B cell (primary cell): ENCODE data around the gene KCNQ1OT1. TPM values are rescaled to one million over a fixed set of nuclear protein-coding genes. Genes with fewer than 3 reads are reported as not detected.

ENCODE experiments used
- ATAC-seq: fragments of 200-7000 bp; cut with Tn5 transposase; one replicate; pipeline ENCODE4 v1.10.0; 2021; ENCODE audit warnings: low read depth, mild to moderate bottlenecking, moderate number of reproducible peaks, moderate library complexity
- CTCF ChIA-PET: fragments of 350-600 bp; sonication (Branson Sonifier 250); formaldehyde crosslinking; loops from one replicate; lab custom pipeline; 2021; ENCODE audit warnings: antibody characterized with exemption, inconsistent platforms; lab: Charles Lee
- POLR2A ChIA-PET: fragments of 350-600 bp; sonication (Branson Sonifier 250); formaldehyde crosslinking; loops from one replicate; lab custom pipeline; 2021; ENCODE audit warnings: antibody characterized with exemption; lab: Charles Lee
- DNase-seq: peaks from one replicate; pipeline ENCODE4 v3.0.0; 2013
- H2AFZ ChIP-seq: 2 replicates; pipeline ENCODE4 v1.6.1; 2012; ENCODE audit warnings: mild to moderate bottlenecking, low read depth, low read length; ENCODE audit not compliant: insufficient read depth, poor library complexity, severe bottlenecking
- H3K27ac ChIP-seq, 2 donors: 1 replicate in 1 of 2; 2 replicates in 1 of 2; pipeline ENCODE4 v1.5.1; 2012 to 2013; ENCODE audit warnings: low read length in 2 of 2, mild to moderate bottlenecking in 2 of 2, moderate library complexity in 1 of 2
- H3K27me3 ChIP-seq, 4 experiments: fragments of 200-600 bp in 1 of 4; sonication (generic) in 1 of 4; replicated peaks in 1 of 4; 1 replicate in 2 of 4; 2 replicates in 2 of 4; pipeline versions ENCODE4 v1.6.1 to v1.7.0; 2013 to 2016; ENCODE audit warnings: low read length in 3 of 4, mild to moderate bottlenecking in 2 of 4, mixed read lengths in 1 of 4, moderate library complexity in 1 of 4; ENCODE audit not compliant: insufficient read depth in 4 of 4, control insufficient read depth in 3 of 4; ENCODE audit errors: control extremely low read depth in 1 of 4
- H3K36me3 ChIP-seq, 2 experiments: replicated peaks in 1 of 2; 1 replicate in 1 of 2; 2 replicates in 1 of 2; pipeline versions ENCODE4 v1.6.1 to v1.7.1; 2013; ENCODE audit warnings: low read length in 1 of 2; ENCODE audit not compliant: insufficient read depth in 2 of 2, control insufficient read depth in 1 of 2; ENCODE audit errors: control extremely low read depth in 1 of 2, extremely low read depth in 1 of 2
- H3K4me1 ChIP-seq, 2 donors: fragments of 200-600 bp in 1 of 2; sonication (generic) in 1 of 2; 1 replicate in 1 of 2; 2 replicates in 1 of 2; pipeline versions ENCODE4 v1.5.1 to v1.6.1; 2013 to 2017; ENCODE audit warnings: low read length in 2 of 2; ENCODE audit not compliant: control insufficient read depth in 2 of 2, insufficient read depth in 2 of 2
- H3K4me2 ChIP-seq: replicated peaks from 2 replicates; pipeline ENCODE3; 2012; ENCODE audit warnings: mild to moderate bottlenecking, low read depth, low read length; ENCODE audit not compliant: poor library complexity, severe bottlenecking
- H3K4me3 ChIP-seq, 5 experiments: fragments of 200-600 bp in 1 of 5; sonication (generic) in 1 of 5; 1 replicate in 3 of 5; 2 replicates in 2 of 5; pipeline versions ENCODE4 v1.5.1 to v1.7.0; 2011 to 2016; ENCODE audit warnings: low read length in 4 of 5, mild to moderate bottlenecking in 4 of 5, low read depth in 2 of 5, control low read depth in 1 of 5, moderate library complexity in 1 of 5; ENCODE audit not compliant: insufficient read depth in 1 of 5; ENCODE audit errors: control extremely low read depth in 1 of 5, extremely low read depth in 1 of 5
- H3K79me2 ChIP-seq: fragments of 200-600 bp; sonication (generic); one replicate; pipeline ENCODE4 v1.6.0; 2016; ENCODE audit warnings: low read length; ENCODE audit not compliant: control insufficient read depth, insufficient read depth
- H3K9ac ChIP-seq: fragments of 200-600 bp; sonication (generic); 2 replicates; pipeline ENCODE4 v1.6.1; 2017; ENCODE audit warnings: mild to moderate bottlenecking, low read length, moderate library complexity
- H3K9me3 ChIP-seq, 3 donors: one replicate each; pipeline versions ENCODE4 v1.6.1 to v1.7.1; 2013; ENCODE audit warnings: low read length in 2 of 3; ENCODE audit not compliant: control insufficient read depth in 2 of 3, insufficient read depth in 1 of 3; ENCODE audit errors: control extremely low read depth in 1 of 3
- H4K20me1 ChIP-seq: 2 replicates; pipeline ENCODE4 v1.6.0; 2012; ENCODE audit warnings: mild to moderate bottlenecking, low read length; ENCODE audit not compliant: insufficient read depth, control insufficient read depth, poor library complexity, severe bottlenecking
- H3K27ac Mint-ChIP-seq: one replicate; pipeline ENCODE4 v1.8.0; 2021; ENCODE audit warnings: mixed read lengths
- H3K27me3 Mint-ChIP-seq: one replicate; pipeline ENCODE4 v1.8.0; 2021; ENCODE audit warnings: mixed read lengths
- H3K4me1 Mint-ChIP-seq: one replicate; pipeline ENCODE4 v1.8.0; 2021; ENCODE audit warnings: mixed read lengths
- H3K4me3 Mint-ChIP-seq: one replicate; pipeline ENCODE4 v1.8.0; 2021; ENCODE audit warnings: mixed read lengths
- H3K9me3 Mint-ChIP-seq: one replicate; pipeline ENCODE4 v1.8.0; 2022; ENCODE audit warnings: mixed read lengths; ENCODE audit not compliant: insufficient read depth
- EZH2 ChIP-seq: IDR thresholded peaks from 2 replicates; pipeline ENCODE4 v1.6.1; 2012; ENCODE audit warnings: borderline replicate concordance, low read depth, mild to moderate bottlenecking, moderate library complexity, low read length; ENCODE audit not compliant: insufficient read depth, poor library complexity, severe bottlenecking
- WGBS: methylation state at CpG from one replicate; pipeline ENCODE4 v1.1.5; 2013; ENCODE audit warnings: missing lambda C conversion rate; ENCODE audit not compliant: insufficient coverage; 5-methylcytosine and 5-hydroxymethylcytosine counted together
- intact Hi-C: fragments of 100-400 bp; cut with micrococcal nuclease; formaldehyde crosslinking; loops from one replicate; pipeline ENCODE4 v1.10.0; 2022
- polyA plus RNA-seq: library from polyadenylated mRNA; depleted of rRNA; stranded (reverse); fragments of >200 nt; gene quantifications from 2 replicates; pipeline ENCODE4 v1.2.3, GENCODE V29; 2012
- total RNA-seq, 2 donors: library from RNA; stranded (reverse); fragments of 120-200 nt in 1 of 2; gene quantifications; 1 replicate in 1 of 2; 2 replicates in 1 of 2; pipeline versions ENCODE4 v1.2.3 to v1.2.4, GENCODE V29; 2013 to 2022
- TF ChIP-seq, protein P1 (sequence below): fragments of 200-600 bp; IDR thresholded peaks from one replicate; pipeline ENCODE4 v1.8.0; 2022; ENCODE audit warnings: antibody characterized with exemption, mild to moderate bottlenecking

The KCNQ1OT1 gene
- total and polyA plus RNA-seq, 2 donors (not counting 1 experiment from before 2014, with no cell fraction given): 0.03 to 0.89 TPM

DNA sequence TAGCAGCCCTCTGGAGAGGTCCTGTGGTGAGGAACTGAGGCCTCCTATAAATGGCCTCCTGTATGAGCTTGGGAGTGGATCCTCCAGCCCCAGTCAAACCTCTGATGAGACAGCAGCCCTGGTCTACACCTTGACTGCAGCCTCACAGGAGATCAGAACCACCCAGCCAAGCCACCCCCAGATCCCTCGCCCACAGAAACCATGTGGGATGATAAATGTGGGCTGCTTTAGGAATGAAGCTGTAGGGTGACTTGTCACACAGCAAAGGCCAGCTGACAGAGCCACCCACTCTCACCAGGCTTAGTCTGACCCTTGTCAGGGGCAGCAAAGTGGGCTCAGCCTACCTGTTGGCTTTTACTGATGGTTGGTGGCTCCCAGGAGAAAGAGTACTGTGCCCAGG, 6.5 kb upstream of the KCNQ1OT1 start:
- no peaks in the 10 kb centered on the region for H3K79me2 ChIP-seq
- WGBS: no CpG with 5 or more reads among the region's 1 CpG
- H3K36me3 ChIP-seq: no peaks in the 10 kb centered on the region
- peaks cover 2 to 35% (median 6%) of the 10 kb centered on the region in 3 donors for H3K9me3 ChIP-seq
- no peak overlapping the region for H3K27ac ChIP-seq
- H3K9ac ChIP-seq: no peak overlapping the region
- H3K4me3 ChIP-seq: no peak overlapping the region
- intact Hi-C loops: no loop called here
- no peak overlapping the region for H2AFZ ChIP-seq
- no peak overlapping the region for H3K27ac Mint-ChIP-seq
- CTCF ChIA-PET: no interaction called here
- no peak overlapping the region for H3K4me2 ChIP-seq
- H3K4me1 ChIP-seq: peaks cover 14 to 18% of the 10 kb centered on the region in 2 donors
- H4K20me1 ChIP-seq: peaks cover 14% of the 10 kb centered on the region
- H3K27me3 ChIP-seq: no peaks in the 10 kb centered on the region
- no peak for DNase-seq
- no peaks in the 10 kb centered on the region for H3K27me3 Mint-ChIP-seq
- H3K4me1 Mint-ChIP-seq: peaks cover 22% of the 10 kb centered on the region
- TF ChIP-seq, protein P1, sequence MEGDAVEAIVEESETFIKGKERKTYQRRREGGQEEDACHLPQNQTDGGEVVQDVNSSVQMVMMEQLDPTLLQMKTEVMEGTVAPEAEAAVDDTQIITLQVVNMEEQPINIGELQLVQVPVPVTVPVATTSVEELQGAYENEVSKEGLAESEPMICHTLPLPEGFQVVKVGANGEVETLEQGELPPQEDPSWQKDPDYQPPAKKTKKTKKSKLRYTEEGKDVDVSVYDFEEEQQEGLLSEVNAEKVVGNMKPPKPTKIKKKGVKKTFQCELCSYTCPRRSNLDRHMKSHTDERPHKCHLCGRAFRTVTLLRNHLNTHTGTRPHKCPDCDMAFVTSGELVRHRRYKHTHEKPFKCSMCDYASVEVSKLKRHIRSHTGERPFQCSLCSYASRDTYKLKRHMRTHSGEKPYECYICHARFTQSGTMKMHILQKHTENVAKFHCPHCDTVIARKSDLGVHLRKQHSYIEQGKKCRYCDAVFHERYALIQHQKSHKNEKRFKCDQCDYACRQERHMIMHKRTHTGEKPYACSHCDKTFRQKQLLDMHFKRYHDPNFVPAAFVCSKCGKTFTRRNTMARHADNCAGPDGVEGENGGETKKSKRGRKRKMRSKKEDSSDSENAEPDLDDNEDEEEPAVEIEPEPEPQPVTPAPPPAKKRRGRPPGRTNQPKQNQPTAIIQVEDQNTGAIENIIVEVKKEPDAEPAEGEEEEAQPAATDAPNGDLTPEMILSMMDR: no peak
- TF ChIP-seq EZH2: no peak
- H3K9me3 Mint-ChIP-seq: no peaks in the 10 kb centered on the region
- POLR2A ChIA-PET: no interaction called here
- H3K4me3 Mint-ChIP-seq: no peak overlapping the region
- ATAC-seq: no peak

DNA sequence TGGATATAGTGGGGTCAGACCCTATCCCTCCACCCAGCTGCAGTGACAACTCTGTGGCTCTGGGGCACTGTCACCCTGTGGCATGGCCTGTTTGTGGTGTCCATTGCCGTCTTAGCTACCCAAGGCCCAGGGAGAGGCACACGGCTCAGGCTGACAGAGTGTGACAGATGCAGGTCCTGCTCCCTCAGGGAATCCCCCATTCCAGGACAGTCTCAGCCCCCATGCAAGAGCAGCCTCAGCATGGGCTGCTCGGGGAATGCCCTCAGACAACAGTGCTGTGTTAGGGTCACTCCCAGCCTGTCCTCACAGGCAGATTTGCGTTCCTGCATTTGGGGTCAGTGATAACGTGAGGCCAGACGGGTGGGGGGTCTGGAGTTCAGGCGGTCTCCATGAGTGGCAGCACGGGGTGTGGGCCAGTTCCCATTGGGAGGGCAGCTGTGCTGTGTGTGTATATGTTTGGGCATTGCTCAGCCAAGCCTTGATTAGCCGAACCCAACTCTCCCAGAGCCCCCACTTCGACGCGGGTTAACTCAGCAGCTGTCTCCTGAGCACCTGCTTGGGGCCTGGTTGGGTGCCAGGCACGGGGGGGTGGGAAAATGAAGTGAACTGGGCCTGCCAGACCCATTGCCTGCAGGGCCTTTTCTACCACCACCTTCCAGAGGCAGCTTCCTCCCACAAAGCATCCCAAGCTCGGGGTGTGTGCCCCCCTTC, 5.3 kb upstream of the KCNQ1OT1 start:
- no peak overlapping the region for H3K4me2 ChIP-seq
- WGBS: 63% methylated on average over 12 of the region's 14 CpGs
- no peak overlapping the region for H3K27ac ChIP-seq
- ATAC-seq (no peak), DNase-seq (no peak)
- TF ChIP-seq EZH2: no peak
- TF ChIP-seq, protein P1: no peak
- no peak overlapping the region for H3K9ac ChIP-seq
- Mint-ChIP-seq H3K4me1 (peaks cover 28% of the 10 kb centered on the region), H3K9me3 (no peaks in the 10 kb centered on the region), H3K27me3 (no peaks in the 10 kb centered on the region), H3K4me3 (no peak overlapping the region), H3K27ac (no peak overlapping the region)
- intact Hi-C loops: loop anchor here (5.0 kb wide), 1 partner anchor 182 kb away; the partner anchor contains the start of gene CDKN1C
- no peaks in the 10 kb centered on the region for H3K27me3 ChIP-seq
- peaks cover 14 to 24% of the 10 kb centered on the region in 2 donors for H3K4me1 ChIP-seq
- no peaks in the 10 kb centered on the region for H3K79me2 ChIP-seq
- CTCF ChIA-PET: no interaction called here
- peaks cover 14% of the 10 kb centered on the region for H4K20me1 ChIP-seq
- H2AFZ ChIP-seq: no peak overlapping the region
- H3K4me3 ChIP-seq: no peak overlapping the region
- H3K36me3 ChIP-seq: no peaks in the 10 kb centered on the region
- peaks cover 0 to 32% (median 6%) of the 10 kb centered on the region in 3 donors for H3K9me3 ChIP-seq
- POLR2A ChIA-PET: no interaction called here
